ENCODE results near the gene SLC38A3. TPM values are rescaled to one million over a fixed set of nuclear protein-coding genes. Genes with fewer than 3 reads are reported as not detected.

SLC38A3 gene
- total and polyA plus RNA-seq, 7 donors: 0.12 to 12.7 (median 3.3) TPM

- H3K4me1 ChIP-seq: peaks cover 48% of the 10 kb centered on the region
- peak overlapping the region; percentile 82 for H3K27ac ChIP-seq
- 3 to 5% (median 4%) methylated on average over 21 to 22 of the region's 22 CpGs for WGBS, 3 donors
- DNase-seq (peak; percentile 72 to 85), ATAC-seq (peak; percentile 59 to 81 (median 66))
- H3K4me3 ChIP-seq: peak overlapping the region; percentile 72
- intact Hi-C loops (cut with DNase I): loop anchor here in 1 of 2 donors (10.0 kb wide), 1 partner anchor 277 kb away; no protein-coding TSS in a partner anchor
- H3K36me3 ChIP-seq (ENCODE audit: insufficient read depth in 1 of 2, low read depth in 1 of 2): no peaks in the 10 kb centered on the region
- no peaks in the 10 kb centered on the region for H3K9me3 ChIP-seq
- no peaks in the 10 kb centered on the region for H3K27me3 ChIP-seq (ENCODE audit: insufficient read depth in 3 of 3, low read length in 2 of 3)
- no peak for TF ChIP-seq CTCF (IDR thresholded peaks at IDR 0.05)
These were observed 62.3 kb downstream of the SLC38A3 start for GRCh38 chr3:50267280-50267913.

GRCh38 chr3:50268276-50268675, 63.2 kb downstream of the SLC38A3 start:
- H3K27ac ChIP-seq: peak overlapping the region; percentile 82
- intact Hi-C loops (cut with DNase I): loop anchor here in 1 of 2 donors (10.0 kb wide), 1 partner anchor 277 kb away; no protein-coding TSS in a partner anchor
- H3K9me3 ChIP-seq: no peaks in the 10 kb centered on the region
- H3K4me3 ChIP-seq: peak overlapping the region; percentile 72
- no peaks in the 10 kb centered on the region for H3K36me3 ChIP-seq (ENCODE audit: insufficient read depth in 1 of 2, low read depth in 1 of 2)
- no peaks in the 10 kb centered on the region for H3K27me3 ChIP-seq (ENCODE audit: insufficient read depth in 3 of 3, low read length in 2 of 3)
- ATAC-seq (no peak), DNase-seq (no peak)
- peaks cover 52% of the 10 kb centered on the region for H3K4me1 ChIP-seq
- TF ChIP-seq CTCF (IDR thresholded peaks at IDR 0.05): no peak
- 23 to 34% (median 26%) methylated on average over 3 of the region's 3 CpGs for WGBS, 3 donors

- 17 to 30% (median 27%) methylated on average over 21 of the region's 21 CpGs for WGBS, 3 donors
- peak within 1 kb of the TSS; percentile 72 for H3K4me3 ChIP-seq
These were observed 63.8 kb downstream of the SLC38A3 start, which contains the start of gene SEMA3B for GRCh38 chr3:50268703-50269451. TSS of gene SEMA3B (plus strand) at chr3:50269147. CDS start at chr3:50269241, 94 bp downstream.

GRCh38 chr3:50269460-50269859, 64.4 kb downstream of the SLC38A3 start:
- TF ChIP-seq CTCF (IDR thresholded peaks at IDR 0.05): no peak
- Histone ChIP-seq H3K9me3 (no peaks in the 10 kb centered on the region), H3K4me3 (peak overlapping the region; percentile 49), H3K36me3 (ENCODE audit: insufficient read depth in 1 of 2, low read depth in 1 of 2) (no peaks in the 10 kb centered on the region), H3K4me1 (peaks cover 54% of the 10 kb centered on the region), H3K27me3 (ENCODE audit: insufficient read depth in 3 of 3, low read length in 2 of 3) (no peaks in the 10 kb centered on the region), H3K27ac (peak overlapping the region; percentile 82)
- intact Hi-C loops (cut with DNase I): loop anchor here in 1 of 2 donors (10.0 kb wide), 1 partner anchor 275 kb away; no protein-coding TSS in a partner anchor
- 46 to 53% (median 48%) methylated on average over 4 of the region's 4 CpGs for WGBS, 3 donors
- ATAC-seq (no peak), DNase-seq (no peak)

More at GRCh38 chr3:50268703-50269451, 63.8 kb downstream of the SLC38A3 start, which contains the start of gene SEMA3B:
- Histone ChIP-seq H3K9me3 (no peaks in the 10 kb centered on the region), H3K36me3 (ENCODE audit: insufficient read depth in 1 of 2, low read depth in 1 of 2) (no peaks in the 10 kb centered on the region), H3K27me3 (ENCODE audit: insufficient read depth in 3 of 3, low read length in 2 of 3) (no peaks in the 10 kb centered on the region), H3K27ac (peak within 1 kb of the TSS; percentile 82), H3K4me1 (peaks cover 54% of the 10 kb centered on the region)
- intact Hi-C loops (cut with DNase I): loop anchor here in 1 of 2 donors (10.0 kb wide), 1 partner anchor 276 kb away; no protein-coding TSS in a partner anchor
- peak; percentile 66 to 76 for DNase-seq
- no peak for TF ChIP-seq CTCF (IDR thresholded peaks at IDR 0.05)
- ATAC-seq: peak; percentile 11 to 70 (median 46)

All from psoas muscle (tissue), 8 donors.